Stimulated activated CD4-positive, alpha-beta T cell treated with anti-CD3 and anti-CD28 coated beads, Interleukin-12 subunit alpha, Interleukin-12 subunit beta, amount 100 ng/mL, for 48 hours (primary cell): Measurements from ENCODE around the gene FGGY.

Source experiments
- DNase-seq, 3 donors: peaks; one replicate each; pipeline ENCODE4 v3.0.0-alpha.2; 2020; ENCODE audit warnings: low read depth in 2 of 3, low spot score in 1 of 3

The FGGY gene

DNA sequence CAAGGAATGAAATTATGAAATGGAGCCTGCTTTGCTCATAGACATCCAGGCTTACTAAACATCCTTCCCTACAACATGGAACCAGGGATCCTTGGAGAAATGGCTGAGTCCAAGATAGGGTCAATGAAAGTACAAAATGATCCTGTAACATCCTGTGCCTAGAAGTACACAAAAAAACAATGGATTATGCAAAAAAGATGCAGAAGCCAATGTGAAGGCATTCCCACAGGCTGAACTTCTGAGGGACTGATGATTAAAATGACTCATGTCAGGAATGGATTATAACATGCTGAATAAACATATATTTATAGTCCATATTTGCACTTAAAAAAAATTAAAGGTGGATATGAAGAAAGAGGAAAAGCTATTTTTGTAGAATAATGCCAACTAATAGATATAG lies 507.4 kb downstream of the FGGY start:
- no peak for DNase-seq

DNA sequence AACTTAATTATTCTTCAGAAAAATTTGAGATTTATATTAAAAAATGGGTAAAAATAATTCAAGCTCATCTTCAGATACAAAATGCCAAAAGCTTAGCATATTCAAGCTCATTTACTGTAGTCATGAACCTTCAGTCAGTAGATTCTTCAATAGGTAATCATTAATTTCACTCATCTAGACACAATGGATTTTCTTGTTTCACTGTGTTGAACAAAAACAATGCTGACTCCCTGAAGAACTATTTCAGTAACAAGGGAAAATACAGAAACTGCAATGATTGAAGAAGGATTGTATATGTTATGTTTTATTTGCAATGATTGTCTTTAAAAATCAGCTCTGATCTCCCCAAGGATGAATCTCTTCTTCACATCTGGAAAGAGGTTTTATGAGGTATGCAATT lies 508.7 kb downstream of the FGGY start:
- no peak for DNase-seq
